IPS-20b (cell line): ENCODE measurements around the gene HNRNPAB.

Source experiments
- H3K27ac ChIP-seq: one replicate; pipeline ENCODE4 v1.5.1; 2013; ENCODE audit warnings: low read length
- H3K27me3 ChIP-seq: 2 replicates; pipeline ENCODE4 v1.6.1; 2013; ENCODE audit warnings: mild to moderate bottlenecking, low read length, inconsistent platforms; ENCODE audit not compliant: insufficient read depth
- H3K36me3 ChIP-seq: 2 replicates; pipeline ENCODE4 v1.6.1; 2013; ENCODE audit warnings: low read depth, mild to moderate bottlenecking, inconsistent platforms, low read length, moderate library complexity; ENCODE audit not compliant: insufficient read depth
- H3K4me1 ChIP-seq: 2 replicates; pipeline ENCODE4 v1.6.1; 2013; ENCODE audit warnings: mild to moderate bottlenecking, control low read depth, inconsistent platforms, low read length, moderate library complexity; ENCODE audit not compliant: insufficient read depth
- H3K4me3 ChIP-seq: 2 replicates; pipeline ENCODE4 v1.5.1; 2013; ENCODE audit warnings: mild to moderate bottlenecking, low read length, inconsistent platforms
- H3K9ac ChIP-seq: 2 replicates; pipeline ENCODE4 v1.6.1; 2013; ENCODE audit warnings: low read depth, mild to moderate bottlenecking, inconsistent platforms, low read length, moderate library complexity
- H3K9me3 ChIP-seq: 2 replicates; pipeline ENCODE4 v1.6.1; 2013; ENCODE audit warnings: mild to moderate bottlenecking, low read depth, low read length, inconsistent platforms; ENCODE audit not compliant: insufficient read depth

HNRNPAB gene

GRCh38 chr5:178182158-178182876 is 22.0 kb upstream of the HNRNPAB start:
- peak overlapping the region; percentile 0; the same call in 1 of the 2 replicates for H3K9ac ChIP-seq
- H3K36me3 ChIP-seq: no peaks in the 10 kb centered on the region
- H3K9me3 ChIP-seq: no peaks in the 10 kb centered on the region
- H3K4me3 ChIP-seq: no peak overlapping the region
- peaks cover 14% of the 10 kb centered on the region; the same call in 1 of the 2 replicates for H3K4me1 ChIP-seq
- no peaks in the 10 kb centered on the region for H3K27me3 ChIP-seq
- H3K27ac ChIP-seq: peak overlapping the region; percentile 26

GRCh38 chr5:178186427-178186826 is 17.9 kb upstream of the HNRNPAB start:
- Histone ChIP-seq H3K27me3 (no peaks in the 10 kb centered on the region), H3K27ac (no peak overlapping the region), H3K36me3 (no peaks in the 10 kb centered on the region)

GRCh38 chr5:178187014-178187413 is 17.3 kb upstream of the HNRNPAB start, which contains the start of gene GMCL2:
Gene GMCL2 (minus strand): TSS chr5:178187371. CDS start chr5:178187299, 72 bp downstream.
- no peak within 1 kb of the TSS for H3K27ac ChIP-seq
- H3K9me3 ChIP-seq: 0 out of 2 replicates have a peak, but pooled peaks cover 3% of the 10 kb centered on the region
- peaks cover 4% of the 10 kb centered on the region; the same call in 1 of the 2 replicates for H3K4me1 ChIP-seq
- no peak within 1 kb of the TSS for H3K9ac ChIP-seq
- H3K4me3 ChIP-seq: no peak within 1 kb of the TSS
- H3K27me3 ChIP-seq: no peaks in the 10 kb centered on the region
- H3K36me3 ChIP-seq: no peaks in the 10 kb centered on the region

More at GRCh38 chr5:178186427-178186826, 17.9 kb upstream of the HNRNPAB start:
- Histone ChIP-seq H3K9ac (no peak overlapping the region), H3K4me1 (peaks cover 4% of the 10 kb centered on the region; the same call in 1 of the 2 replicates), H3K9me3 (0 out of 2 replicates have a peak, but pooled peaks cover 3% of the 10 kb centered on the region), H3K4me3 (no peak overlapping the region)

- 0 out of 2 replicates have a peak, but pooled peaks cover 7% of the 10 kb centered on the region for H3K9me3 ChIP-seq
- H3K4me3 ChIP-seq: no peak overlapping the region
- H3K36me3 ChIP-seq: no peaks in the 10 kb centered on the region
- no peak overlapping the region for H3K9ac ChIP-seq
- H3K27ac ChIP-seq: no peak overlapping the region
- 0 out of 2 replicates have a peak, but pooled peaks cover 2% of the 10 kb centered on the region for H3K4me1 ChIP-seq
- H3K27me3 ChIP-seq: no peaks in the 10 kb centered on the region
Measured at GRCh38 chr5:178189433-178189832, 14.9 kb upstream of the HNRNPAB start.

- Histone ChIP-seq H3K4me3 (no peak overlapping the region), H3K27me3 (no peaks in the 10 kb centered on the region), H3K4me1 (peaks cover 4% of the 10 kb centered on the region; the same call in 1 of the 2 replicates), H3K36me3 (no peaks in the 10 kb centered on the region), H3K9ac (no peak overlapping the region), H3K9me3 (0 out of 2 replicates have a peak, but pooled peaks cover 7% of the 10 kb centered on the region), H3K27ac (no peak overlapping the region)
Measured at GRCh38 chr5:178191661-178192060, 12.7 kb upstream of the HNRNPAB start.

- Histone ChIP-seq H3K4me1 (peaks cover 4% of the 10 kb centered on the region; the same call in 1 of the 2 replicates), H3K36me3 (no peaks in the 10 kb centered on the region), H3K4me3 (no peak overlapping the region), H3K9ac (no peak overlapping the region), H3K9me3 (0 out of 2 replicates have a peak, but pooled peaks cover 7% of the 10 kb centered on the region), H3K27me3 (no peaks in the 10 kb centered on the region), H3K27ac (no peak overlapping the region)
Measured at GRCh38 chr5:178192244-178192643, 12.1 kb upstream of the HNRNPAB start.

- Histone ChIP-seq H3K9me3 (0 out of 2 replicates have a peak, but pooled peaks cover 7% of the 10 kb centered on the region), H3K4me3 (no peak overlapping the region), H3K4me1 (peaks cover 4% of the 10 kb centered on the region; the same call in 1 of the 2 replicates), H3K36me3 (no peaks in the 10 kb centered on the region), H3K27me3 (no peaks in the 10 kb centered on the region), H3K9ac (no peak overlapping the region), H3K27ac (no peak overlapping the region)
Measured at GRCh38 chr5:178192787-178193186, 11.5 kb upstream of the HNRNPAB start.

GRCh38 chr5:178193251-178193809 is 11.0 kb upstream of the HNRNPAB start:
- no peaks in the 10 kb centered on the region for H3K36me3 ChIP-seq
- 0 out of 2 replicates have a peak, but pooled peaks cover 7% of the 10 kb centered on the region for H3K9me3 ChIP-seq
- no peak overlapping the region for H3K4me3 ChIP-seq
- no peak overlapping the region for H3K9ac ChIP-seq
- no peak overlapping the region for H3K27ac ChIP-seq
- no peaks in the 10 kb centered on the region for H3K27me3 ChIP-seq
- peaks cover 4% of the 10 kb centered on the region; the same call in 1 of the 2 replicates for H3K4me1 ChIP-seq

- Histone ChIP-seq H3K4me3 (no peak overlapping the region), H3K9ac (no peak overlapping the region), H3K4me1 (peaks cover 4% of the 10 kb centered on the region; the same call in 1 of the 2 replicates), H3K9me3 (0 out of 2 replicates have a peak, but pooled peaks cover 7% of the 10 kb centered on the region), H3K27me3 (0 out of 2 replicates have a peak, but pooled peaks cover 4% of the 10 kb centered on the region), H3K27ac (no peak overlapping the region), H3K36me3 (no peaks in the 10 kb centered on the region)
Measured at GRCh38 chr5:178194026-178194425, 10.3 kb upstream of the HNRNPAB start.

- H3K9me3 ChIP-seq: 0 out of 2 replicates have a peak, but pooled peaks cover 4% of the 10 kb centered on the region
- peaks cover 4% of the 10 kb centered on the region; the same call in 1 of the 2 replicates for H3K4me1 ChIP-seq
- H3K4me3 ChIP-seq: no peak overlapping the region
- H3K27ac ChIP-seq: no peak overlapping the region
- no peaks in the 10 kb centered on the region for H3K36me3 ChIP-seq
- H3K27me3 ChIP-seq: 0 out of 2 replicates have a peak, but pooled peaks cover 9% of the 10 kb centered on the region
- no peak overlapping the region for H3K9ac ChIP-seq
Measured at GRCh38 chr5:178196281-178196812, 8.0 kb upstream of the HNRNPAB start.

GRCh38 chr5:178196986-178197385 is 7.3 kb upstream of the HNRNPAB start:
- no peak overlapping the region for H3K27ac ChIP-seq
- peaks cover 4% of the 10 kb centered on the region; the same call in 1 of the 2 replicates for H3K4me1 ChIP-seq
- H3K27me3 ChIP-seq: peaks cover 14% of the 10 kb centered on the region; the same call in 1 of the 2 replicates
- H3K36me3 ChIP-seq: no peaks in the 10 kb centered on the region
- H3K9me3 ChIP-seq: 0 out of 2 replicates have a peak, but pooled peaks cover 4% of the 10 kb centered on the region
- no peak overlapping the region for H3K4me3 ChIP-seq
- H3K9ac ChIP-seq: no peak overlapping the region
